Muscle of leg (tissue), 9 donors: ENCODE data around the gene PAGE4. TPM values are rescaled to one million over a fixed set of nuclear protein-coding genes. Genes with fewer than 3 reads are reported as not detected.

Experiments used
- polyA plus RNA-seq, 8 donors: library from polyadenylated mRNA; unstranded; fragments of 120-200 nt; gene quantifications; one replicate each; pipeline versions ENCODE4 v1.2.1 to v1.2.3, GENCODE V29; 2013; ENCODE audit warnings: inconsistent platforms in 1 of 8, low replicate concordance in 1 of 8; ENCODE audit not compliant: insufficient read length in 8 of 8, insufficient read depth in 1 of 8
- total RNA-seq: library from RNA; stranded (reverse); fragments of 120-200 nt; gene quantifications from one replicate; pipeline ENCODE4 v1.2.4, GENCODE V29; 2013

Gene PAGE4
- total and polyA plus RNA-seq, 9 donors, result 1.2 TPM; not detected in 8

Other genes with a start within 250 kb of the PAGE4 start
- not detected for gene GAGE12H, start 249.4 kb upstream of the PAGE4 start, total RNA-seq
- not detected for gene GAGE12H, start 249.4 kb upstream of the PAGE4 start, polyA plus RNA-seq
- not detected for gene GAGE2A, start 239.8 kb upstream of the PAGE4 start, total RNA-seq
- gene GAGE2A, start 239.8 kb upstream of the PAGE4 start, polyA plus RNA-seq, result not detected
- not detected for gene GAGE1, start 230.3 kb upstream of the PAGE4 start, total RNA-seq
- not detected for gene GAGE1, start 230.3 kb upstream of the PAGE4 start, polyA plus RNA-seq
- gene PAGE1, start 133.3 kb upstream of the PAGE4 start, total RNA-seq, result not detected
- not detected for gene PAGE1, start 133.3 kb upstream of the PAGE4 start, polyA plus RNA-seq
- gene USP27X, start 50.2 kb downstream of the PAGE4 start, total RNA-seq, result 1.5 TPM
- gene USP27X, start 50.2 kb downstream of the PAGE4 start, polyA plus RNA-seq, result 1 to 10 TPM; 2.7 to 4.2 (median 3.1) TPM
- 85.3 TPM for gene CLCN5, start 93.3 kb downstream of the PAGE4 start, total RNA-seq
- 100 to 1,000 TPM in 2 of 8 donors, 10 to 100 TPM in 6; 70.4 to 107 (median 85.5) TPM for gene CLCN5, start 93.3 kb downstream of the PAGE4 start, polyA plus RNA-seq